GM23338 (cell line): ENCODE measurements around the gene MANBA.
A peak's percentile ranks its signal among the peaks of the same experiment; 100 is the strongest.

Experiments used
- CREB1 ChIP-seq: fragments of 250-450 bp; sonication (Bioruptor Pico); IDR thresholded peaks from 2 replicates; pipeline ENCODE4 v1.5.0; 2020; ENCODE audit warnings: low read depth, mild to moderate bottlenecking, moderate library complexity
- ETS1 ChIP-seq: IDR thresholded peaks from 2 replicates; pipeline ENCODE4 v1.6.1; 2016; ENCODE audit warnings: antibody characterized with exemption
- EZH2 ChIP-seq: fragments of 200-600 bp; sonication (generic); IDR thresholded peaks from one replicate; pipeline ENCODE4 v1.8.0; 2017; ENCODE audit warnings: antibody characterized with exemption, mild to moderate bottlenecking, low read depth; ENCODE audit not compliant: unreplicated experiment
- EZH2phosphoT487 ChIP-seq: fragments of 200-600 bp; sonication (generic); IDR thresholded peaks from one replicate; pipeline ENCODE4 v1.8.1; 2018; ENCODE audit warnings: antibody characterized with exemption; ENCODE audit not compliant: unreplicated experiment
- JUNB ChIP-seq: IDR thresholded peaks from one replicate; pipeline ENCODE4 v1.6.1; 2016; ENCODE audit warnings: antibody characterized with exemption; ENCODE audit not compliant: unreplicated experiment
- POLR2AphosphoS5 ChIP-seq: IDR thresholded peaks from 2 replicates; pipeline ENCODE4 v1.6.1; 2016; ENCODE audit warnings: antibody characterized with exemption, low read depth
- REST ChIP-seq: IDR thresholded peaks from one replicate; pipeline ENCODE4 v1.6.1; 2018; ENCODE audit warnings: antibody characterized with exemption; ENCODE audit not compliant: unreplicated experiment
- STAT1 ChIP-seq: IDR thresholded peaks from one replicate; pipeline ENCODE4 v1.6.1; 2016; ENCODE audit warnings: antibody characterized with exemption; ENCODE audit not compliant: unreplicated experiment
- ZNF114 ChIP-seq: fragments of 250-450 bp; sonication (Bioruptor Pico); IDR thresholded peaks from 2 replicates; pipeline ENCODE4 v1.5.0; 2020; ENCODE audit warnings: mild to moderate bottlenecking, moderate library complexity
- TF ChIP-seq, protein P1 (sequence below), 2 experiments: fragments of 200-600 bp in 1 of 2; sonication (generic) in 1 of 2; conservative IDR thresholded peaks; 2 replicates each; pipeline versions ENCODE4 v1.5.1 to v1.6.1; 2016 to 2017; ENCODE audit warnings: antibody characterized with exemption in 2 of 2, low read depth in 2 of 2, mild to moderate bottlenecking in 2 of 2, moderate library complexity in 1 of 2

DNA sequence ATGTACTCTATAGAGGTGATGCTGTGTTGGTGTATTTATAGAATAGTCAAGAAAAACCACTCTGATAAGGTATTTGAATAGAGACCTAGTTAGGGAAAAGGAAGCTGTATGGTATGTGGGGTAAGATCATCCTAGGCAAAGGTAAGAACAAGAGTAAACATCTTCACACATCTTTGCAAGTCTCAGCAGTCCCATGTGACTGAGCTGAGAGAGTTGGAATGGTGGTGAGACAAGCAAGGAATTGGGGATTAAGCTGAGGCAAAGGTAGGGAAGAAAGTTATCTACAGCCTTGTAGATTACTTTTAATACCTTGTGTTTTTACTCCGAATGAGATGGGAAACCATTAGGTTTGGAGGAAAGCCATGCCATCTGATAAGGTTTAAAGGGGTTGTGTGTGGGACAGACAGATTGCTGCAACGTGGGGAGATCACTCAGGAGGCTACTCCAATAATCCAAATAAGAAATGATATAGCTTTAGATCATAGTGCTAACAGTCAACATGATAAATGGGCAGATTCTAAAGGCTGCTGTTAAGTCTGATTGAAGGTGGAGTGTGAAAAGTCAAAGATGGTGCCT lies 31.7 kb upstream of the MANBA start:
- TF ChIP-seq EZH2 (no peak), POLR2AphosphoS5 (peak; percentile 46; the same call in 1 of the 2 replicates), REST (no peak), JUNB (no peak), CREB1 (no peak), ETS1 (no peak), ZNF114 (CRISPR knock-in tag) (no peak), EZH2phosphoT487 (no peak), STAT1 (no peak)
- TF ChIP-seq, protein P1, sequence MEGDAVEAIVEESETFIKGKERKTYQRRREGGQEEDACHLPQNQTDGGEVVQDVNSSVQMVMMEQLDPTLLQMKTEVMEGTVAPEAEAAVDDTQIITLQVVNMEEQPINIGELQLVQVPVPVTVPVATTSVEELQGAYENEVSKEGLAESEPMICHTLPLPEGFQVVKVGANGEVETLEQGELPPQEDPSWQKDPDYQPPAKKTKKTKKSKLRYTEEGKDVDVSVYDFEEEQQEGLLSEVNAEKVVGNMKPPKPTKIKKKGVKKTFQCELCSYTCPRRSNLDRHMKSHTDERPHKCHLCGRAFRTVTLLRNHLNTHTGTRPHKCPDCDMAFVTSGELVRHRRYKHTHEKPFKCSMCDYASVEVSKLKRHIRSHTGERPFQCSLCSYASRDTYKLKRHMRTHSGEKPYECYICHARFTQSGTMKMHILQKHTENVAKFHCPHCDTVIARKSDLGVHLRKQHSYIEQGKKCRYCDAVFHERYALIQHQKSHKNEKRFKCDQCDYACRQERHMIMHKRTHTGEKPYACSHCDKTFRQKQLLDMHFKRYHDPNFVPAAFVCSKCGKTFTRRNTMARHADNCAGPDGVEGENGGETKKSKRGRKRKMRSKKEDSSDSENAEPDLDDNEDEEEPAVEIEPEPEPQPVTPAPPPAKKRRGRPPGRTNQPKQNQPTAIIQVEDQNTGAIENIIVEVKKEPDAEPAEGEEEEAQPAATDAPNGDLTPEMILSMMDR (conservative IDR thresholded peaks at IDR 0.05; ENCODE audit: low read depth in 2 of 2) = no peak
